ENCODE results near the gene IL17RC.

The IL17RC gene

GRCh38 chr3:9911863-9912262, 5.0 kb upstream of the IL17RC start:
- Mint-ChIP-seq H3K36me3 (ENCODE audit: insufficient read depth) (peaks cover 1% of the 10 kb centered on the region), H3K4me3 (no peak overlapping the region), H3K4me1 (peaks cover 6% of the 10 kb centered on the region), H3K27me3 (peaks cover 9% of the 10 kb centered on the region), H3K9me3 (no peaks in the 10 kb centered on the region), H3K27ac (ENCODE audit: low read depth) (peak overlapping the region; percentile 19)
- ATAC-seq (replicated peaks; ENCODE audit: extremely low read depth, poor library complexity, severe bottlenecking), result no peak
- DNase-seq (ENCODE audit: low spot score in 2 of 2), result no peak

GRCh38 chr3:9912294-9912935, 4.5 kb upstream of the IL17RC start:
- peaks cover 9% of the 10 kb centered on the region for H3K27me3 Mint-ChIP-seq
- H3K36me3 Mint-ChIP-seq (ENCODE audit: insufficient read depth), result peaks cover 2% of the 10 kb centered on the region
- DNase-seq (ENCODE audit: low spot score in 2 of 2), result no peak
- H3K9me3 Mint-ChIP-seq, result no peaks in the 10 kb centered on the region
- peaks cover 6% of the 10 kb centered on the region for H3K4me1 Mint-ChIP-seq
- ATAC-seq (replicated peaks; ENCODE audit: extremely low read depth, poor library complexity, severe bottlenecking), result peak; percentile 40
- H3K4me3 Mint-ChIP-seq, result no peak overlapping the region
- peak overlapping the region; percentile 19 for H3K27ac Mint-ChIP-seq (ENCODE audit: low read depth)

GRCh38 chr3:9913601-9914000, 3.3 kb upstream of the IL17RC start:
- H3K27ac Mint-ChIP-seq (ENCODE audit: low read depth), result no peak overlapping the region
- H3K36me3 Mint-ChIP-seq (ENCODE audit: insufficient read depth), result peaks cover 2% of the 10 kb centered on the region
- no peaks in the 10 kb centered on the region for H3K9me3 Mint-ChIP-seq
- H3K4me1 Mint-ChIP-seq, result peaks cover 6% of the 10 kb centered on the region
- ATAC-seq (replicated peaks; ENCODE audit: extremely low read depth, poor library complexity, severe bottlenecking) (no peak), DNase-seq (ENCODE audit: low spot score in 2 of 2) (no peak)
- peaks cover 9% of the 10 kb centered on the region for H3K27me3 Mint-ChIP-seq
- no peak overlapping the region for H3K4me3 Mint-ChIP-seq

- ATAC-seq (replicated peaks; ENCODE audit: extremely low read depth, poor library complexity, severe bottlenecking) (no peak), DNase-seq (ENCODE audit: low spot score in 2 of 2) (no peak)
- H3K4me1 Mint-ChIP-seq, result peaks cover 6% of the 10 kb centered on the region
- H3K27me3 Mint-ChIP-seq, result peaks cover 9% of the 10 kb centered on the region
- peaks cover 2% of the 10 kb centered on the region for H3K36me3 Mint-ChIP-seq (ENCODE audit: insufficient read depth)
- no peaks in the 10 kb centered on the region for H3K9me3 Mint-ChIP-seq
- no peak overlapping the region for H3K4me3 Mint-ChIP-seq
- no peak overlapping the region for H3K27ac Mint-ChIP-seq (ENCODE audit: low read depth)
These were observed 2.9 kb upstream of the IL17RC start for GRCh38 chr3:9914011-9914410.

- no peaks in the 10 kb centered on the region for H3K9me3 Mint-ChIP-seq
- peak overlapping the region; percentile 55 for H3K4me3 Mint-ChIP-seq
- H3K4me1 Mint-ChIP-seq, result peaks cover 6% of the 10 kb centered on the region
- H3K27me3 Mint-ChIP-seq, result peaks cover 9% of the 10 kb centered on the region
- ATAC-seq (replicated peaks; ENCODE audit: extremely low read depth, poor library complexity, severe bottlenecking) (peak; percentile 42), DNase-seq (ENCODE audit: low spot score in 2 of 2) (no peak)
- no peak overlapping the region for H3K27ac Mint-ChIP-seq (ENCODE audit: low read depth)
- H3K36me3 Mint-ChIP-seq (ENCODE audit: insufficient read depth), result peaks cover 2% of the 10 kb centered on the region
These were observed 2.2 kb upstream of the IL17RC start for GRCh38 chr3:9914559-9915253.

- peaks cover 9% of the 10 kb centered on the region for H3K27me3 Mint-ChIP-seq
- no peak overlapping the region for H3K27ac Mint-ChIP-seq (ENCODE audit: low read depth)
- peaks cover 6% of the 10 kb centered on the region for H3K4me1 Mint-ChIP-seq
- H3K4me3 Mint-ChIP-seq, result peak overlapping the region; percentile 66
- ATAC-seq (replicated peaks; ENCODE audit: extremely low read depth, poor library complexity, severe bottlenecking), result peak; percentile 21
- peaks cover 2% of the 10 kb centered on the region for H3K36me3 Mint-ChIP-seq (ENCODE audit: insufficient read depth)
- no peak for DNase-seq (ENCODE audit: low spot score in 2 of 2)
- H3K9me3 Mint-ChIP-seq, result no peaks in the 10 kb centered on the region
These were observed 1.4 kb upstream of the IL17RC start for GRCh38 chr3:9915254-9916141.

- ATAC-seq (replicated peaks; ENCODE audit: extremely low read depth, poor library complexity, severe bottlenecking) (no peak), DNase-seq (ENCODE audit: low spot score in 2 of 2) (no peak)
- peaks cover 9% of the 10 kb centered on the region for H3K27me3 Mint-ChIP-seq
- H3K27ac Mint-ChIP-seq (ENCODE audit: low read depth), result no peak overlapping the region
- peaks cover 2% of the 10 kb centered on the region for H3K36me3 Mint-ChIP-seq (ENCODE audit: insufficient read depth)
- H3K4me3 Mint-ChIP-seq, result peak overlapping the region; percentile 66
- peaks cover 6% of the 10 kb centered on the region for H3K4me1 Mint-ChIP-seq
- H3K9me3 Mint-ChIP-seq, result no peaks in the 10 kb centered on the region
These were observed 558 bp upstream of the IL17RC start for GRCh38 chr3:9916346-9916733.

GRCh38 chr3:9917820-9918219, 922 bp downstream of the IL17RC start:
- no peaks in the 10 kb centered on the region for H3K9me3 Mint-ChIP-seq
- no peaks in the 10 kb centered on the region for H3K4me1 Mint-ChIP-seq
- DNase-seq (ENCODE audit: low spot score in 2 of 2), result no peak
- H3K27me3 Mint-ChIP-seq, result peaks cover 9% of the 10 kb centered on the region
- peaks cover 2% of the 10 kb centered on the region for H3K36me3 Mint-ChIP-seq (ENCODE audit: insufficient read depth)
- H3K27ac Mint-ChIP-seq (ENCODE audit: low read depth), result no peak overlapping the region
- no peak overlapping the region for H3K4me3 Mint-ChIP-seq
- no peak for ATAC-seq (replicated peaks; ENCODE audit: extremely low read depth, poor library complexity, severe bottlenecking)

GRCh38 chr3:9918261-9919038, 1.6 kb downstream of the IL17RC start:
- H3K36me3 Mint-ChIP-seq (ENCODE audit: insufficient read depth), result peaks cover 2% of the 10 kb centered on the region
- no peak overlapping the region for H3K27ac Mint-ChIP-seq (ENCODE audit: low read depth)
- no peaks in the 10 kb centered on the region for H3K9me3 Mint-ChIP-seq
- H3K4me3 Mint-ChIP-seq, result no peak overlapping the region
- DNase-seq (ENCODE audit: low spot score in 2 of 2) (no peak), ATAC-seq (replicated peaks; ENCODE audit: extremely low read depth, poor library complexity, severe bottlenecking) (no peak)
- H3K27me3 Mint-ChIP-seq, result peaks cover 15% of the 10 kb centered on the region
- H3K4me1 Mint-ChIP-seq, result no peaks in the 10 kb centered on the region

- H3K9me3 Mint-ChIP-seq, result no peaks in the 10 kb centered on the region
- ATAC-seq (replicated peaks; ENCODE audit: extremely low read depth, poor library complexity, severe bottlenecking) (no peak), DNase-seq (ENCODE audit: low spot score in 2 of 2) (no peak)
- no peak overlapping the region for H3K4me3 Mint-ChIP-seq
- peaks cover 10% of the 10 kb centered on the region for H3K4me1 Mint-ChIP-seq
- H3K36me3 Mint-ChIP-seq (ENCODE audit: insufficient read depth), result peaks cover 6% of the 10 kb centered on the region
- no peak overlapping the region for H3K27ac Mint-ChIP-seq (ENCODE audit: low read depth)
- peaks cover 18% of the 10 kb centered on the region for H3K27me3 Mint-ChIP-seq
These were observed 11.3 kb downstream of the IL17RC start for GRCh38 chr3:9928158-9928557.

- H3K9me3 Mint-ChIP-seq, result no peaks in the 10 kb centered on the region
- peaks cover 38% of the 10 kb centered on the region for H3K4me1 Mint-ChIP-seq
- ATAC-seq (replicated peaks; ENCODE audit: extremely low read depth, poor library complexity, severe bottlenecking) (no peak), DNase-seq (ENCODE audit: low spot score in 2 of 2) (no peak)
- peak overlapping the region; percentile 22 for H3K27ac Mint-ChIP-seq (ENCODE audit: low read depth)
- peak overlapping the region; percentile 16 for H3K4me3 Mint-ChIP-seq
- peaks cover 17% of the 10 kb centered on the region for H3K36me3 Mint-ChIP-seq (ENCODE audit: insufficient read depth)
- no peaks in the 10 kb centered on the region for H3K27me3 Mint-ChIP-seq
These were observed 14.0 kb downstream of the IL17RC start for GRCh38 chr3:9930804-9931418.

GRCh38 chr3:9932535-9932842, 15.6 kb downstream of the IL17RC start:
- DNase-seq (ENCODE audit: low spot score in 2 of 2) (no peak), ATAC-seq (replicated peaks; ENCODE audit: extremely low read depth, poor library complexity, severe bottlenecking) (no peak)
- peaks cover 20% of the 10 kb centered on the region for H3K36me3 Mint-ChIP-seq (ENCODE audit: insufficient read depth)
- H3K4me3 Mint-ChIP-seq, result peak overlapping the region; percentile 93
- H3K27ac Mint-ChIP-seq (ENCODE audit: low read depth), result peak overlapping the region; percentile 96
- no peaks in the 10 kb centered on the region for H3K9me3 Mint-ChIP-seq
- peaks cover 39% of the 10 kb centered on the region for H3K4me1 Mint-ChIP-seq
- H3K27me3 Mint-ChIP-seq, result no peaks in the 10 kb centered on the region

Data from central memory CD8-positive, alpha-beta T cell (primary cell).